Measurements from ENCODE around the gene FBXW11.

DNA sequence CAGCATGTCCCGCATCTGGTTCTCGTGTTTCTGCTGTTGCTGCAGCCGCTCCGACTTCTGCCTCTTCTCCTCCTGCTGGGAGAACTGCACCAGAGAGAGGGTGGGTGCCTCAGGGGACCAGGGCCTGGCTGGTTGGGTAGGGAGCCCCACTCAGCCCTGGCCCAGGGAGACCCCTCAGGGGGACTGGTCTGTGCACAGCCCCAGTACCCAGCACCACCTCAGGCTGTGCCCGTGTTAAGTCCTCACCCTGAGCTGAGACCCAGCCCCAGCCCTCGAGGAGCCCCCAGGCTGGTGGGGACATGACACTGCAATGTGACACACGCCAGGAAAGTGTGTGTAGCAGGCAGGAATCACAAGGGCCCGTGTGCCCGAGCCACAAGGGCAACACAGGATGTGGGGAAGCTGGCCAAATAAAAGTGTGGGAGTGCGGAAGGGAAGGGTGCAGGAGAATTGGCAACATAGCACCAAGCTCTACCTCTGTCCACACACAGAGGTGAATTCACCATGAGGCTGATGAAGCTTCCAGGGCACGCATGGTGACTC is 48.2 kb upstream of the FBXW11 start:
- TF ChIP-seq, protein P1, sequence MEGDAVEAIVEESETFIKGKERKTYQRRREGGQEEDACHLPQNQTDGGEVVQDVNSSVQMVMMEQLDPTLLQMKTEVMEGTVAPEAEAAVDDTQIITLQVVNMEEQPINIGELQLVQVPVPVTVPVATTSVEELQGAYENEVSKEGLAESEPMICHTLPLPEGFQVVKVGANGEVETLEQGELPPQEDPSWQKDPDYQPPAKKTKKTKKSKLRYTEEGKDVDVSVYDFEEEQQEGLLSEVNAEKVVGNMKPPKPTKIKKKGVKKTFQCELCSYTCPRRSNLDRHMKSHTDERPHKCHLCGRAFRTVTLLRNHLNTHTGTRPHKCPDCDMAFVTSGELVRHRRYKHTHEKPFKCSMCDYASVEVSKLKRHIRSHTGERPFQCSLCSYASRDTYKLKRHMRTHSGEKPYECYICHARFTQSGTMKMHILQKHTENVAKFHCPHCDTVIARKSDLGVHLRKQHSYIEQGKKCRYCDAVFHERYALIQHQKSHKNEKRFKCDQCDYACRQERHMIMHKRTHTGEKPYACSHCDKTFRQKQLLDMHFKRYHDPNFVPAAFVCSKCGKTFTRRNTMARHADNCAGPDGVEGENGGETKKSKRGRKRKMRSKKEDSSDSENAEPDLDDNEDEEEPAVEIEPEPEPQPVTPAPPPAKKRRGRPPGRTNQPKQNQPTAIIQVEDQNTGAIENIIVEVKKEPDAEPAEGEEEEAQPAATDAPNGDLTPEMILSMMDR (IDR thresholded peaks at IDR 0.05), result no peak
- TF ChIP-seq ZFX (IDR thresholded peaks at IDR 0.05; ENCODE audit: borderline replicate concordance), result no peak
